SH-SY5Y (cell line): ENCODE measurements around the gene PTHLH.

Experiments used
- GATA2 ChIP-seq: IDR thresholded peaks from 2 replicates; pipeline ENCODE4 v1.6.1; 2011; ENCODE audit warnings: mild to moderate bottlenecking, low read depth, low read length
- GATA3 ChIP-seq: IDR thresholded peaks from 2 replicates; pipeline ENCODE4 v1.6.1; 2011; ENCODE audit warnings: low read depth, mild to moderate bottlenecking, low read length, moderate library complexity

- TF ChIP-seq GATA3: no peak
- TF ChIP-seq GATA2: no peak
Measured at GRCh38 chr12:27982385-27982784, 9.9 kb upstream of the PTHLH start.
